PFSK-1 (cell line): Measurements from ENCODE around the gene FA2H.

ENCODE experiments used
- FOXP2 ChIP-seq: optimal IDR thresholded peaks from 2 replicates; pipeline ENCODE3; 2011; ENCODE audit warnings: borderline replicate concordance, control low read depth, inconsistent platforms; ENCODE audit not compliant: insufficient read depth; ENCODE audit errors: extremely low read length, extremely low read depth
- POLR2AphosphoS5 ChIP-seq: IDR thresholded peaks from 2 replicates; pipeline ENCODE4 v1.6.1; 2012; ENCODE audit warnings: low read depth, mild to moderate bottlenecking, control low read depth, low read length, moderate library complexity
- SIN3A ChIP-seq: IDR thresholded peaks from 2 replicates; pipeline ENCODE4 v1.6.1; 2012; ENCODE audit warnings: mild to moderate bottlenecking, low read length, moderate library complexity, borderline replicate concordance; ENCODE audit not compliant: insufficient read depth
- TAF1 ChIP-seq: IDR thresholded peaks from 2 replicates; pipeline ENCODE4 v1.6.1; 2012; ENCODE audit warnings: low read length, control low read depth, borderline replicate concordance; ENCODE audit not compliant: insufficient read depth
- TF ChIP-seq, protein P1 (sequence below), 2 experiments: IDR thresholded peaks; 2 replicates each; pipeline versions ENCODE4 v1.6.1 to v1.8.0; 2011 to 2012; ENCODE audit warnings: low read depth in 2 of 2, low read length in 2 of 2, control low read depth in 1 of 2, inconsistent platforms in 1 of 2, mild to moderate bottlenecking in 1 of 2, moderate library complexity in 1 of 2; ENCODE audit not compliant: insufficient read depth in 1 of 2

The FA2H gene

DNA sequence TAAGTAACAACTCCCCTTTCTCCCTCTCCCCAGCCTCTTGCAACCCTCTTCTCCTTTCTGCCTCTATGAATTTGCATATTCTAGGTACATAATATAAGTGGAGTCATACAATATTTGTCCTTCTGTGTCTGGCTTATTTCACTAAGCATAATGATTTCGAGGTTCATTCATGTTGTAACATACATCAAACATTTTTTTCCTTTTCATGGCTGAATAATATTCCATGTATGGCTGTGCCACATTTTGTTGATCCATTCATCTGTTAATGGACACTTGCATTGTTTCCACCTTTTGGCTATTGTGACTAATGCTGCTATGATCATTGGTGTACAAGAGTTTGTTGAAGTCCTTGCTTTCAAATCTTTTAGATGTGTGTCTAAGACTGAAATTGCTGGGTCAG, 17.6 kb upstream of the FA2H start:
- TF ChIP-seq FOXP2 (no peak), TAF1 (no peak), POLR2AphosphoS5 (no peak), SIN3A (no peak)
- TF ChIP-seq, protein P1, sequence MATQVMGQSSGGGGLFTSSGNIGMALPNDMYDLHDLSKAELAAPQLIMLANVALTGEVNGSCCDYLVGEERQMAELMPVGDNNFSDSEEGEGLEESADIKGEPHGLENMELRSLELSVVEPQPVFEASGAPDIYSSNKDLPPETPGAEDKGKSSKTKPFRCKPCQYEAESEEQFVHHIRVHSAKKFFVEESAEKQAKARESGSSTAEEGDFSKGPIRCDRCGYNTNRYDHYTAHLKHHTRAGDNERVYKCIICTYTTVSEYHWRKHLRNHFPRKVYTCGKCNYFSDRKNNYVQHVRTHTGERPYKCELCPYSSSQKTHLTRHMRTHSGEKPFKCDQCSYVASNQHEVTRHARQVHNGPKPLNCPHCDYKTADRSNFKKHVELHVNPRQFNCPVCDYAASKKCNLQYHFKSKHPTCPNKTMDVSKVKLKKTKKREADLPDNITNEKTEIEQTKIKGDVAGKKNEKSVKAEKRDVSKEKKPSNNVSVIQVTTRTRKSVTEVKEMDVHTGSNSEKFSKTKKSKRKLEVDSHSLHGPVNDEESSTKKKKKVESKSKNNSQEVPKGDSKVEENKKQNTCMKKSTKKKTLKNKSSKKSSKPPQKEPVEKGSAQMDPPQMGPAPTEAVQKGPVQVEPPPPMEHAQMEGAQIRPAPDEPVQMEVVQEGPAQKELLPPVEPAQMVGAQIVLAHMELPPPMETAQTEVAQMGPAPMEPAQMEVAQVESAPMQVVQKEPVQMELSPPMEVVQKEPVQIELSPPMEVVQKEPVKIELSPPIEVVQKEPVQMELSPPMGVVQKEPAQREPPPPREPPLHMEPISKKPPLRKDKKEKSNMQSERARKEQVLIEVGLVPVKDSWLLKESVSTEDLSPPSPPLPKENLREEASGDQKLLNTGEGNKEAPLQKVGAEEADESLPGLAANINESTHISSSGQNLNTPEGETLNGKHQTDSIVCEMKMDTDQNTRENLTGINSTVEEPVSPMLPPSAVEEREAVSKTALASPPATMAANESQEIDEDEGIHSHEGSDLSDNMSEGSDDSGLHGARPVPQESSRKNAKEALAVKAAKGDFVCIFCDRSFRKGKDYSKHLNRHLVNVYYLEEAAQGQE (IDR thresholded peaks at IDR 0.05; ENCODE audit: insufficient read depth in 1 of 2, low read depth in 2 of 2, low read length in 2 of 2), result no peak

GRCh38 chr16:74788108-74788507, 13.5 kb upstream of the FA2H start:
- TF ChIP-seq TAF1, result no peak
- TF ChIP-seq FOXP2, result no peak
- TF ChIP-seq, protein P1 (IDR thresholded peaks at IDR 0.05; ENCODE audit: insufficient read depth in 1 of 2, low read depth in 2 of 2, low read length in 2 of 2), result no peak
- no peak for TF ChIP-seq POLR2AphosphoS5
- no peak for TF ChIP-seq SIN3A

- TF ChIP-seq SIN3A (no peak), TAF1 (no peak), FOXP2 (no peak), POLR2AphosphoS5 (no peak)
- TF ChIP-seq, protein P1 (IDR thresholded peaks at IDR 0.05; ENCODE audit: insufficient read depth in 1 of 2, low read depth in 2 of 2, low read length in 2 of 2), result no peak
These were observed 10.4 kb upstream of the FA2H start for GRCh38 chr16:74785031-74785430.

DNA sequence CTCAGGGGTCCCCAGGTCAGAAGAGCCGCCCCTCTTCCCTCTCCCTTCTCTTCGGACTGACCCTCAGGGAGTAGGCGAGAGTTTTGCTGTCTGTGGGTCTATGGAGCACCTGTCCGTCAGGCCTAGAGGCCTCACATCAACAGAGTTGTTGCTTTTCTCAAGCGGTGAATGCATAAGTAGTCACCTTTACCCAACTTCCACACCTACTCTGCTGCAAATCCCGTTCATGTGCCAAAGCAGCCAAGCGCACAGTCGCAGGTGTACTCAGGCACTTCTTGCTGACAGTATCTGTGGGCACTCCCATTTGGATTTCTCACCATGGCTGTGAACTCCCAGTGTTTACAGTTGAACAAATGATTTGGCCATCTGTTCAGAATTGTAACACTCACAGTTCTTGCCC, 4.0 kb upstream of the FA2H start:
- TF ChIP-seq POLR2AphosphoS5 (no peak), FOXP2 (no peak), SIN3A (no peak), TAF1 (no peak)
- TF ChIP-seq, protein P1 (IDR thresholded peaks at IDR 0.05; ENCODE audit: insufficient read depth in 1 of 2, low read depth in 2 of 2, low read length in 2 of 2), result no peak

DNA sequence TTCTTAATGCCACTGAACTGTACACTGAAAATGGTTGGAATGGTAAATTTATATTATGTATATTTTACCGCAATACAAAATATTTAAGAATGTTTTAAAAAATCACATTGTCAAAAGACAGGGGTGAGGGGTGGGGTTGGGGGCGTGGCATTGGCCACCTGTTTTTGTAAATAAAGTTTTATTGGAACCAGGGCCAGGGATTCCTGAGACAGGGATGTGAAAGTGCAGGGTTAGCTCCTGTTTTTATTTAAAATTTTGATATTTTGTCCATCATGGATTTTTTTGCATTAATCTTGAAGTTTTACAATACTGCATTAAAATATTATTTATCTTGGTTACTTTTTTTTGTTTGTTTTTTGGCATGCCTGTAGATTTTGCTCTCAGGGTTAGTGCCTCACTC, 2.3 kb upstream of the FA2H start:
- no peak for TF ChIP-seq SIN3A
- TF ChIP-seq, protein P1 (IDR thresholded peaks at IDR 0.05; ENCODE audit: insufficient read depth in 1 of 2, low read depth in 2 of 2, low read length in 2 of 2), result no peak
- no peak for TF ChIP-seq FOXP2
- no peak for TF ChIP-seq POLR2AphosphoS5
- no peak for TF ChIP-seq TAF1
